ENCODE results near the gene PI16.

Gene PI16

DNA sequence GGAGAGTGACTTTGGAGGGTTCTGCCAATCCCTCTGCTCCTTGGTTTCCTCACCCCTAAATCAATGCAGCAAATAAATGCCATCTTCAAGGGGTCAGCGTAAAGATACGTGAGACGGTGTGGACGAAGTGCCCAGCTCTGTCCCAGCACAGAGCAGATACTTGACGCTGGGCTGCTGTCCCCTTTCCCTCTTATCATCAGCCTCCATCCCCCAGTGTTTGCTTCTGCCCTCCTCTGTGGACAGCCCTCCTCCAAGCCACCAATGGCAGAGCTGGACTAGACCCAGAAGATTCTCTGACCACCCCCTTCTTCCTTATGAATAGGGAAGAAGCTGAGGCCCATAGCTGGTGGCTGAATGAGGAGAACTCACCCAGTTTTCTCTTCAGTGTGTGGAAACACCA, 17.7 kb upstream of the PI16 start:
- no peak for TF ChIP-seq RAD21 (IDR thresholded peaks at IDR 0.05; ENCODE audit: low read depth)
- no peak for TF ChIP-seq EP300 (IDR thresholded peaks at IDR 0.05; ENCODE audit: borderline replicate concordance)
- TF ChIP-seq, protein P1, sequence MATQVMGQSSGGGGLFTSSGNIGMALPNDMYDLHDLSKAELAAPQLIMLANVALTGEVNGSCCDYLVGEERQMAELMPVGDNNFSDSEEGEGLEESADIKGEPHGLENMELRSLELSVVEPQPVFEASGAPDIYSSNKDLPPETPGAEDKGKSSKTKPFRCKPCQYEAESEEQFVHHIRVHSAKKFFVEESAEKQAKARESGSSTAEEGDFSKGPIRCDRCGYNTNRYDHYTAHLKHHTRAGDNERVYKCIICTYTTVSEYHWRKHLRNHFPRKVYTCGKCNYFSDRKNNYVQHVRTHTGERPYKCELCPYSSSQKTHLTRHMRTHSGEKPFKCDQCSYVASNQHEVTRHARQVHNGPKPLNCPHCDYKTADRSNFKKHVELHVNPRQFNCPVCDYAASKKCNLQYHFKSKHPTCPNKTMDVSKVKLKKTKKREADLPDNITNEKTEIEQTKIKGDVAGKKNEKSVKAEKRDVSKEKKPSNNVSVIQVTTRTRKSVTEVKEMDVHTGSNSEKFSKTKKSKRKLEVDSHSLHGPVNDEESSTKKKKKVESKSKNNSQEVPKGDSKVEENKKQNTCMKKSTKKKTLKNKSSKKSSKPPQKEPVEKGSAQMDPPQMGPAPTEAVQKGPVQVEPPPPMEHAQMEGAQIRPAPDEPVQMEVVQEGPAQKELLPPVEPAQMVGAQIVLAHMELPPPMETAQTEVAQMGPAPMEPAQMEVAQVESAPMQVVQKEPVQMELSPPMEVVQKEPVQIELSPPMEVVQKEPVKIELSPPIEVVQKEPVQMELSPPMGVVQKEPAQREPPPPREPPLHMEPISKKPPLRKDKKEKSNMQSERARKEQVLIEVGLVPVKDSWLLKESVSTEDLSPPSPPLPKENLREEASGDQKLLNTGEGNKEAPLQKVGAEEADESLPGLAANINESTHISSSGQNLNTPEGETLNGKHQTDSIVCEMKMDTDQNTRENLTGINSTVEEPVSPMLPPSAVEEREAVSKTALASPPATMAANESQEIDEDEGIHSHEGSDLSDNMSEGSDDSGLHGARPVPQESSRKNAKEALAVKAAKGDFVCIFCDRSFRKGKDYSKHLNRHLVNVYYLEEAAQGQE (IDR thresholded peaks at IDR 0.05; ENCODE audit: low read depth) = no peak
- TF ChIP-seq NFIC (IDR thresholded peaks at IDR 0.05) = no peak
- no peak for TF ChIP-seq FOXM1 (IDR thresholded peaks at IDR 0.05; ENCODE audit: borderline replicate concordance, low read depth)
- TF ChIP-seq, protein P2, sequence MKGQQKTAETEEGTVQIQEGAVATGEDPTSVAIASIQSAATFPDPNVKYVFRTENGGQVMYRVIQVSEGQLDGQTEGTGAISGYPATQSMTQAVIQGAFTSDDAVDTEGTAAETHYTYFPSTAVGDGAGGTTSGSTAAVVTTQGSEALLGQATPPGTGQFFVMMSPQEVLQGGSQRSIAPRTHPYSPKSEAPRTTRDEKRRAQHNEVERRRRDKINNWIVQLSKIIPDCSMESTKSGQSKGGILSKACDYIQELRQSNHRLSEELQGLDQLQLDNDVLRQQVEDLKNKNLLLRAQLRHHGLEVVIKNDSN (IDR thresholded peaks at IDR 0.05) = no peak

DNA sequence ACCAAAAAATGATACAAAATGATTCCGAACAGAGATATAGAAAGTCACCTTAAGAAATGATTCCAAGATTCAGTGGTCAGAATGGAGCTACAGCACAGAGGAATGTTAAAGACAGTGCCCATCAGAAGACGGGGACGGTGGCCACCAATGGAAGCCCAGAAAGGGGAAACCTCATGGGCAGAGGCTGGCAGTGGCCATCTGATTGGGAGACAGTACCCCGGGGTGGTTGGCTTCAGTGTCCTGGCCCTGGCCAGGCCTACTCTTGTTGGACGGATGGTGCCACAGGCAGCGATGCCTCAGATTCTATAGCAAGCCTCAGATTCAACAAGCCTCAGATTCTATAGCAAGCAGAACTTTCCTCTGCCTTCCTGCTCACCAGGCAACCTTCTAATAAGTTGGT, 16.6 kb upstream of the PI16 start:
- TF ChIP-seq RAD21 (IDR thresholded peaks at IDR 0.05; ENCODE audit: low read depth) = no peak
- no peak for TF ChIP-seq FOXM1 (IDR thresholded peaks at IDR 0.05; ENCODE audit: borderline replicate concordance, low read depth)
- no peak for TF ChIP-seq TEAD4 (IDR thresholded peaks at IDR 0.05)
- TF ChIP-seq CREB1 (IDR thresholded peaks at IDR 0.05; ENCODE audit: low read depth) = no peak
- TF ChIP-seq, protein P2 (IDR thresholded peaks at IDR 0.05) = no peak
- TF ChIP-seq EGR1 (IDR thresholded peaks at IDR 0.05) = no peak
- TF ChIP-seq, protein P3, sequence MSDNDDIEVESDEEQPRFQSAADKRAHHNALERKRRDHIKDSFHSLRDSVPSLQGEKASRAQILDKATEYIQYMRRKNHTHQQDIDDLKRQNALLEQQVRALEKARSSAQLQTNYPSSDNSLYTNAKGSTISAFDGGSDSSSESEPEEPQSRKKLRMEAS (IDR thresholded peaks at IDR 0.05) = no peak
- no peak for TF ChIP-seq CEBPB (IDR thresholded peaks at IDR 0.05)
- no peak for TF ChIP-seq TAF1 (IDR thresholded peaks at IDR 0.05; ENCODE audit: low read depth)
- TF ChIP-seq YY1 (IDR thresholded peaks at IDR 0.05; ENCODE audit: low read depth) = no peak
- no peak for TF ChIP-seq ZBTB7A (IDR thresholded peaks at IDR 0.05; ENCODE audit: low read depth)
- TF ChIP-seq, protein P1 (IDR thresholded peaks at IDR 0.05; ENCODE audit: low read depth) = no peak
- TF ChIP-seq TCF12 (IDR thresholded peaks at IDR 0.05; ENCODE audit: low read depth) = no peak
- TF ChIP-seq EP300 (IDR thresholded peaks at IDR 0.05; ENCODE audit: borderline replicate concordance) = no peak
- no peak for TF ChIP-seq NFIC (IDR thresholded peaks at IDR 0.05)

DNA sequence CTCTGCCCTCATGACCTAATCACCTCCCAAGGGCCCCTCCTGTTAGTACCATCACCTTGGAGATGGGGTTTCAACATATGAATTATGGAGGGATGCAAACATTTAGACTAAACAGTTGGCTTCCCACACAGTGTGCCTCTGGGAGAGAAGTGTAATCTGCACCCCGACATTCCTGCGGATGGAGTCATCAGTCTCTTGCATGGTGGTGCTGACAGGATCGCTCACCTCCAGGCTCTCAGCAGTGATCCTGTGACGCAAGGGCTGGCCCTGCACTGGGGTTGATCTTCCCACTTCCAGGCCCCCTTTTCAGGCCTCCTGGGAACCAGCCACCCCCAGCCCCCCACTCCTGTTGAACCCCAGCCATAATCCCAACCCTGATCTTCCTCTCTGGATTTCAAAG, 16.0 kb upstream of the PI16 start:
- no peak for TF ChIP-seq TCF12 (IDR thresholded peaks at IDR 0.05; ENCODE audit: low read depth)
- TF ChIP-seq TAF1 (IDR thresholded peaks at IDR 0.05; ENCODE audit: low read depth) = no peak
- no peak for TF ChIP-seq CREB1 (IDR thresholded peaks at IDR 0.05; ENCODE audit: low read depth)
- TF ChIP-seq ZBTB7A (IDR thresholded peaks at IDR 0.05; ENCODE audit: low read depth) = no peak
- TF ChIP-seq FOXM1 (IDR thresholded peaks at IDR 0.05; ENCODE audit: borderline replicate concordance, low read depth) = no peak

DNA sequence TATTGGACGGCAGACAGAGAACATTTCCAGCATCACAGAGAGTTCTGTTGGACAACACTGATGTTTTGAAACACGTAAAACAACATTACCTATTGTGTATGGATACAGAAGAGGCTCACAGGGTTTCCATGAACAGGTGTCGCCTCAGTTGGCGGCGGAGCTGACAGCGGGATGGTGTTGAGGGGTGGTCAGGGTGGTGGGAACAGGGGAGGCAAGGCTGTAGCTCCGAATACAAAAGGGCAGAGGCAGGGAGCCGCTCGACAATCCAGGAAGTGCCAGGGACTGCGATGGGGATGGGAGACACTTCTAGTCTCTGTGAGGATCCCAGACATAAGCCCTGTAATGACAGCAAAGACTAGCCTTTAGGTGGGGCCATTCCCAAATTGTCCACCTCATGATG, 14.5 kb upstream of the PI16 start:
- TF ChIP-seq CEBPB (IDR thresholded peaks at IDR 0.05) (no peak), EP300 (IDR thresholded peaks at IDR 0.05; ENCODE audit: borderline replicate concordance) (no peak), RAD21 (IDR thresholded peaks at IDR 0.05; ENCODE audit: low read depth) (no peak), NFIC (IDR thresholded peaks at IDR 0.05) (no peak), TCF12 (IDR thresholded peaks at IDR 0.05; ENCODE audit: low read depth) (no peak), ZBTB7A (IDR thresholded peaks at IDR 0.05; ENCODE audit: low read depth) (no peak), CREB1 (IDR thresholded peaks at IDR 0.05; ENCODE audit: low read depth) (no peak), FOXM1 (IDR thresholded peaks at IDR 0.05; ENCODE audit: borderline replicate concordance, low read depth) (no peak), TEAD4 (IDR thresholded peaks at IDR 0.05) (no peak), EGR1 (IDR thresholded peaks at IDR 0.05) (no peak), YY1 (IDR thresholded peaks at IDR 0.05; ENCODE audit: low read depth) (no peak)
- TF ChIP-seq, protein P2 (IDR thresholded peaks at IDR 0.05) = no peak
- TF ChIP-seq, protein P1 (IDR thresholded peaks at IDR 0.05; ENCODE audit: low read depth) = no peak
- TF ChIP-seq, protein P3 (IDR thresholded peaks at IDR 0.05) = no peak
